Activated CD4-positive, alpha-beta memory T cell treated with anti-CD3 and anti-CD28 coated beads for 36 hours (primary cell): ENCODE results near the gene COL4A2. TPM values are rescaled to one million over a fixed set of nuclear protein-coding genes. Genes with fewer than 3 reads are reported as not detected.

Experiments used
- CTCF ChIA-PET: fragments of 350-600 bp; sonication (Branson Sonifier 250); formaldehyde crosslinking; loops from one replicate; lab custom pipeline; 2021; ENCODE audit warnings: antibody characterized with exemption, inconsistent platforms; lab: Charles Lee
- POLR2A ChIA-PET: fragments of 350-600 bp; sonication (Branson Sonifier 250); formaldehyde crosslinking; loops from one replicate; lab custom pipeline; 2021; ENCODE audit warnings: antibody characterized with exemption; lab: Charles Lee
- DNase-seq: peaks from one replicate; pipeline ENCODE4 v3.0.0-alpha.2; 2020
- H3K27ac Mint-ChIP-seq: one replicate; pipeline ENCODE4 v1.8.0; 2021; ENCODE audit warnings: mixed read lengths
- H3K27me3 Mint-ChIP-seq: one replicate; pipeline ENCODE4 v1.8.0; 2021; ENCODE audit warnings: mixed read lengths
- H3K36me3 Mint-ChIP-seq: one replicate; pipeline ENCODE4 v1.8.0; 2021; ENCODE audit warnings: mixed read lengths
- H3K4me1 Mint-ChIP-seq: one replicate; pipeline ENCODE4 v1.8.0; 2021; ENCODE audit warnings: low read depth, mixed read lengths
- H3K4me3 Mint-ChIP-seq: one replicate; pipeline ENCODE4 v1.8.0; 2021; ENCODE audit warnings: mild to moderate bottlenecking, mixed read lengths
- H3K9me3 Mint-ChIP-seq: one replicate; pipeline ENCODE4 v1.8.0; 2021; ENCODE audit warnings: mixed read lengths
- intact Hi-C: fragments of 100-400 bp; cut with micrococcal nuclease; formaldehyde crosslinking; loops from one replicate; pipeline ENCODE4 v1.15.1; 2023
- total RNA-seq, 2 experiments: library from RNA; stranded (reverse); gene quantifications; one replicate each; pipeline ENCODE4 v1.2.3, GENCODE V29; 2021

Gene COL4A2
- total RNA-seq, 2 experiments from 2014 or later, result not detected

DNA sequence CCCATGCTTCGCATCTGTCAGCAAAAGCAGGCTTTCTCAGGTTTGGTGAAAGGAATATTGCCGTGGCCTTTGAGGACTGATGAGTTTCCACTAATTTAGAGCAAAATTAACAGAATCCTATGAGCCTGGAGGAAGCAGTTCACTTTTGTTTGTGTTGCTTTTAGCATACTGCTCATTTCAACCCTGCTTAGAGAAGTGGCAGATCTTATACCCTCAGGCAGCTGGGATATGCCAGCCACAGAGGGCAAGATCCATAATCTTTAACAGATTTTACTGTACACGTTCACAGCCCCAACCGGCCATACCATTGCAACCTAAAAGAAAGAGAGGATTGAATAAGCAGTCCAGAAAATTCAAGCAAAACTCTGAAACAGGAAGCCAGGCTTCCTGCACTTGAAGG is 60.5 kb downstream of the COL4A2 start:
- Mint-ChIP-seq H3K4me3 (no peak overlapping the region), H3K27me3 (peaks cover 13% of the 10 kb centered on the region)

DNA sequence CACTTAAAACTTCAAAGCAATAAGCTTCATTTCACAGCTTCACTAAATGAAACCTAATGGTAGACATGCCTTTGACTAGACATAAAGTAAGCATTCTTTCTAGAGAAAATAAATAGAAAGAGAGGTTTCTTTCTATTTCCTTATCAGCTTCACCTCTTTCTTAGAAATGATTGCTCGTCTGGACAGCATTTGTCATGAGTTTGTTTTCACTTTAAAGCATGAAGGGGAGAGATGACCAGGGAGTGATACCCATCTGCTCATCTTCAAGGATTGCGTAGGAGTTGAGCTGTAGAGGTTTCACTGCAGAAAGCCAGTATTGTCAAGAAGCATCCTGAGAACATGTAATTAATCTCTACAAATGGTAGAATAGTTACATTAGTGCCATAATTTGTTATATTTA is 61.3 kb downstream of the COL4A2 start:
- intact Hi-C loops, result no loop called here
- Mint-ChIP-seq H3K9me3 (no peaks in the 10 kb centered on the region), H3K36me3 (no peaks in the 10 kb centered on the region), H3K4me1 (no peaks in the 10 kb centered on the region), H3K27me3 (peaks cover 15% of the 10 kb centered on the region), H3K27ac (no peak overlapping the region), H3K4me3 (no peak overlapping the region)
- ChIA-PET CTCF (interaction anchor here (0.6 kb wide), 1 partner anchor 47 kb away, joined by 3 read pairs; no protein-coding TSS in a partner anchor), POLR2A (no interaction called here)
- no peak for DNase-seq

More for the DNA sequence above, 60.5 kb downstream of the COL4A2 start:
- CTCF ChIA-PET, result interaction anchor here (1.2 kb wide), 1 partner anchor 88 kb away, joined by 3 read pairs; no protein-coding TSS in a partner anchor
- no peaks in the 10 kb centered on the region for H3K36me3 Mint-ChIP-seq
- no peaks in the 10 kb centered on the region for H3K9me3 Mint-ChIP-seq
- POLR2A ChIA-PET, result no interaction called here
- intact Hi-C loops, result no loop called here
- no peaks in the 10 kb centered on the region for H3K4me1 Mint-ChIP-seq
- H3K27ac Mint-ChIP-seq, result no peak overlapping the region
- DNase-seq, result no peak

DNA sequence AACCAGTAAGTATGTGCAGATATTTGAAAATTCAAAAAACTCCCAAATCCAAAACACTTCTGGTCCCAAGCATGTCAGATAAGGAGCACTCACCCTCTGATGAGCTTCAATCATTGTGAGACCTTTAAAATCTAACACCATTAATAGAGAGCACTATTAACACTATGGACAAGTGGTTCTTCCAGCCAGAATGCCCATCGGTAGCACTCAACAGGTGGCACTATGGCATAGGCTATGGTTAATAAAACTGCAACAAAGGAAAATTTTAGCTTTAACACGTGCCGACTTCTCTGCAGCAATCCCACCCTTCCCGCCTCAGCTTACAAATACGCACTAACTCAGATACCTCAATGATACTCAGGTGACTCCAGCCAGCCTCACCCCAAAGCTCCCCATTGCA is 62.3 kb downstream of the COL4A2 start:
- ChIA-PET CTCF (interaction anchor here (1.0 kb wide), 1 partner anchor 42 kb away, joined by 3 read pairs; no protein-coding TSS in a partner anchor), POLR2A (no interaction called here)
- intact Hi-C loops, result no loop called here

DNA sequence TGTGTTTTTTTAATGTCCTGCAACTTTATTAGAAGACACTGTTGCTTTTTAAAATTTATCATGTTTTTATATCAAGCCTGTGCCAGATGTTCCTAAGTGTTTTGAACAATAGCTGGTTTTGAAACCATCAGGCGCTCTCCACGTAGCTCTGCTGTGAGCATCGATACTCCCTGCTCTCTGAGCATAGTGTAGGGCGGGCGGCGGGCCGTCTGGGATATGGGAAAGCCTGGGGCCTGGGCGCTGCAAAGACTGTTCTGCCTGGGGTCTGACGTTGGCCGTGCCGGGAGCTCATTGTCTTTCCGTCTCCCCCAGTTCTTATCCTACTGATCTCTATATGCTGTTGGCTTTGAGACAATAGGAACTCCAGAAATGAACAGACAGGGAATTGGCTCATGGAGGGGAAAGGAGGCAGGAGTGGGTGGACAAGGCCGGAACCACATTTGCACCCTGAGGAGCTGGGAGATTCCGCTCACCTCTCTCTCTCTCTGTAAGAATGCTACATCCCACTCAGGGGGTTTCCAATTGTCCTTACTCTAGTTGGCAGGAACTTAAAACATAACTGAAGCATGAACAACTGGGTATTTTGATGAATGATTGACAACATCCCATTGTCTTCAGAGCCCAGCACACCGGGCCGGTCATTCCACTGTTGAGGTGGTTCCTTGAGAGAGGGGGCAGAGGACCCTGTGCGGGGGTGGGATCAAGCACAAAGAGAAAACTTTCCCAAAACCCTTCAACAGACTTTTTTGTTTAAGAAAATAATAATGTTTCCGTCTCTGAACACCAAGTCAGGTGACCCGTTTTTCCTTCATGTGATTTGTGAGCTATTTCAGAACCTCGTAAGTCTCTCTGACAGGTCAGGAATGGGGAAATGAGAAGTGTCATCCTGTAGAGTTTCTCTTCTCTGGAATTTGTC is 64.7 kb downstream of the COL4A2 start:
- intact Hi-C loops, result loop anchor here (10.0 kb wide), 1 partner anchor 827 kb away; no protein-coding TSS in a partner anchor
- H3K27ac Mint-ChIP-seq, result no peak overlapping the region
- H3K36me3 Mint-ChIP-seq, result no peaks in the 10 kb centered on the region
- H3K27me3 Mint-ChIP-seq, result peaks cover 32% of the 10 kb centered on the region
- ChIA-PET CTCF (no interaction called here), POLR2A (no interaction called here)
- DNase-seq, result no peak
- H3K9me3 Mint-ChIP-seq, result no peaks in the 10 kb centered on the region
- H3K4me1 Mint-ChIP-seq, result no peaks in the 10 kb centered on the region
- H3K4me3 Mint-ChIP-seq, result no peak overlapping the region

More for the DNA sequence above, 62.3 kb downstream of the COL4A2 start:
- no peak overlapping the region for H3K4me3 Mint-ChIP-seq
- peaks cover 23% of the 10 kb centered on the region for H3K27me3 Mint-ChIP-seq
- no peak for DNase-seq
- H3K36me3 Mint-ChIP-seq, result no peaks in the 10 kb centered on the region
- H3K9me3 Mint-ChIP-seq, result no peaks in the 10 kb centered on the region
- H3K27ac Mint-ChIP-seq, result no peak overlapping the region
- H3K4me1 Mint-ChIP-seq, result no peaks in the 10 kb centered on the region

DNA sequence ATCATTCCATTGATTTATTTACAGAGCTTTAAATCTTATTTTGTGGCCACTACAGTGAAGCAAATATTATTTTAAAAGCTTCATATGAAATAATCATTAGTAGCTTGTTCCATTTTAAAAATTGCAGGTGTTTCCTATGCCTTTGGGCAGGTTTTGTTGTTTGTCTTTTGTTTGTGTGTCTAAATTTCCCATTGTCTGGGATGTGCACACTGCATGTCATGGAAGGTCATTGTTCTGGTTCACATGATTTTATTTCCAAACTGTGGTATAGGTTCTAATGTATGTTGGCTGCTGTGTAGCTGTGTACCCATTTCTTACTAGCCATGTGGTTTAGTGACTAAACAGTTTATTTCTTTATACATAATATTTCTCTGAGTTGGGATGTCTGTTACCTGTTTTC is 65.6 kb downstream of the COL4A2 start:
- Mint-ChIP-seq H3K4me1 (no peaks in the 10 kb centered on the region), H3K27me3 (peaks cover 32% of the 10 kb centered on the region), H3K27ac (no peak overlapping the region), H3K9me3 (no peaks in the 10 kb centered on the region), H3K36me3 (no peaks in the 10 kb centered on the region), H3K4me3 (no peak overlapping the region)
- intact Hi-C loops, result loop anchor here (10.0 kb wide), 1 partner anchor 828 kb away; no protein-coding TSS in a partner anchor
- no peak for DNase-seq
- POLR2A ChIA-PET, result no interaction called here
- CTCF ChIA-PET, result no interaction called here

DNA sequence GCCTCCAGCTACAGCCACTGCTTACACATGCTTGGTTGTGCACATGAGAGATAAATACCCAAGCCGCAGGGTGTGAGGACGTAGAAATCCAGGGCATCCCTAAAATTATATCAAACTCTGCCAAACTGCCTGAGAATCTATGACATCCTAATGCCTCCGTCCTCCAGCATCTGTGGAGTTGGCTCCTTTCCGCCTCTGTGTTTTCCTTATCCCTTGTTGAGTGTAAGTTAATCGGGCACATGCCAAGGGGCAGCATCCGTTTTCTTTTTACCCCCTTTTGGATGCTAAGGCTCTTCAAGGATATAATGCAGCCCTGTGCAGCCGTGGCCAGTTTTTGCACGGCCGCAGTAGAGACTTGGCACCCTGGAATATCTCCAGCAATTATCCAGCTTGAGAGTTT is 66.5 kb downstream of the COL4A2 start:
- H3K36me3 Mint-ChIP-seq, result no peaks in the 10 kb centered on the region
- H3K9me3 Mint-ChIP-seq, result no peaks in the 10 kb centered on the region
- intact Hi-C loops, result loop anchor here (10.0 kb wide), 1 partner anchor 829 kb away; no protein-coding TSS in a partner anchor
- CTCF ChIA-PET, result no interaction called here
- peaks cover 32% of the 10 kb centered on the region for H3K27me3 Mint-ChIP-seq
- no peak for DNase-seq
- H3K27ac Mint-ChIP-seq, result no peak overlapping the region
- H3K4me1 Mint-ChIP-seq, result no peaks in the 10 kb centered on the region
- POLR2A ChIA-PET, result no interaction called here
- H3K4me3 Mint-ChIP-seq, result no peak overlapping the region

DNA sequence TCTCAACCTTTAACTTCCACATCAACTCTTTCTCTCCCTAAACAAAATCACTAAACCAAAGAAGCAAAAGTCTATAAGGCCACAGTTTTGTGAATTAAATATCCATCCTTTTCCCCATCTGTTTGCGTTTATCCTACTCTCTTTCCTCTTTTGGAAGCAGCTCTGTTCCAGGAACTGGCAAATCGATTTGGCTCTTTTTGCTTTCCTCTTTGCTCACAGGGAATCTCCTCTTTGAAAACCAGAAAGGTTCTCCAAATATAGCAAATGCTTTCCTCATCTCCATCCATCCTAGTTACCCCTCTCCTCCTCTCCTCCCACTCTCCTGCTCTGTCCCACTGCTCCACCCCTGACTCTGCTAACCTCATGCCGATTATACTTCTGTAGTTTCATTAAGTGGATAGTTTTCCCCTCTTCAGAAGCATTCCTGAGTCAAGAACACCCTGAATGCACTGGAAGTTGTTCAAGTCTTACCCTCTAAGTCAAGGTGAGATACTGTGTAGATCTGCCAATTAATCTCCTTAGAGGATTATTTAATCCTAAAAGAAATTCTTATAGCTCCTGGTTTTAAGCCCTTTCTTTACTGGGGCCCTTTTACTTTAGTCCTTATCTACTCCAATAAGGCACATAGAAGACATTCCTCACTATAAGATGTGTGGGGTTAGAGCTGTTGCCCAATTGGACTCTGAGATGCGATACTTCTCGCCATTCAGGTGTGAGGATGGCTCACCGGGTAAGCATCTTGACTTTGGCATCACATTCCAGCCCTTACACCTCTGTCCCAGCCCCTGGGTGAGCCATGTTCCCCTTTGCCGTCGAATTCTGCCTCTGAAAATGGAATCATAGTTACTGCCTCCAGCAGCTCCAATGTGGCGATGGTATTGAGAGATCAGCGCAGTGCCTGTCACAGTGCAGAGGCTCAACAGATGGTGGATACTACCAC is 67.6 kb downstream of the COL4A2 start:
- H3K36me3 Mint-ChIP-seq, result no peaks in the 10 kb centered on the region
- intact Hi-C loops, result loop anchor here (10.0 kb wide), 1 partner anchor 830 kb away; no protein-coding TSS in a partner anchor
- H3K27ac Mint-ChIP-seq, result no peak overlapping the region
- no peaks in the 10 kb centered on the region for H3K9me3 Mint-ChIP-seq
- H3K4me1 Mint-ChIP-seq, result no peaks in the 10 kb centered on the region
- ChIA-PET POLR2A (no interaction called here), CTCF (no interaction called here)
- DNase-seq, result no peak
- no peak overlapping the region for H3K4me3 Mint-ChIP-seq
- peaks cover 36% of the 10 kb centered on the region for H3K27me3 Mint-ChIP-seq

DNA sequence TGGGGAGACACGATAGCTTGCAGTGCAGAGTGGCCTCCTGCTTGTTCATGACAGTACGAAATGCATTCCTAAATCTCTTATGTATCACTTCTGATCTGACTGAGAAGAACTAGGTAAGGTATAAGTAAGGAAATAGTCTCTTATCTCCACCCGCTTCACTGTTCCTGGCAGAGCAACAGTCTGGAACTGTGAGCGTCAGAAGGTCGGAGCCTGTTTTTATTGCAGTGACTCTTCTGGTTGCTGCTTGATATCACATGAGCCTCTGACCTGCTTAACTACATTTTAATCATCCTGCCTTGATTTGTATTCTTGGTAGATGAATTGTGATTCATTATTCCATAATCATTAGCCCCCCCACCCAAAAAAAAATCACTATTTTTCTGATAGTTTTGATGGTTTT is 69.0 kb downstream of the COL4A2 start:
- no peaks in the 10 kb centered on the region for H3K36me3 Mint-ChIP-seq
- no peaks in the 10 kb centered on the region for H3K4me1 Mint-ChIP-seq
- POLR2A ChIA-PET, result no interaction called here

DNA sequence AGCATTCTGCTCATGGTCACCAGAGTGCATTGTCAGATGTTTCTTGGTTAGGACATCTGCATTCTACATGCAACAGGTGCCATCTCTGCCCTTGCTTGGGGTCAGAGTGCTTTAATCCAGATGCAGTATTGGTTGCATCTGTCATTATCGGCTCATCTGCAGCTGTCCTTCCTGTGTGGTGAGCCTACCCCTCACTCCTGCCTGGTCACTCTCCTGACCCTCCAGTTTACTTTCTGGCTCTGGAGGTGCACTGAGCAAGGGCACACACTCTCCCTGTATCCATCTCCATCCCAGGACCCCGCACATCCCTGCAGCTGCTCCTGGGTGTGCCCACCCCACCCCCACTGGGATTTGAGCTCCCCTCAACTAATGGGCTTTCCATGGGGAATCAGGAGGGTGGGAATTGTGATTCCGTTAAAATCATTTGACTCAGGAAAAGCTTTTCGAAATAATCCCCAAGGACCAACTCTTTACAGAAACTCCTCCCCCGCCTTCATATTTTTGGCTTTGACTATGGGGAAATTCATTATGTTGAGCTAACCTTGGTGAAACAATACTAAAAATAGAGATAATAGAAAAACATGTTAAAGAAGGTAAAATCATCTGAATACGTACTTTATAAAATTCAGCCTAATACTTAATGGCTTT is 70.2 kb downstream of the COL4A2 start:
- ChIA-PET POLR2A (no interaction called here), CTCF (no interaction called here)
- Mint-ChIP-seq H3K4me1 (peaks cover 2% of the 10 kb centered on the region), H3K9me3 (peaks cover 9% of the 10 kb centered on the region), H3K4me3 (no peak overlapping the region), H3K36me3 (no peaks in the 10 kb centered on the region), H3K27me3 (peaks cover 32% of the 10 kb centered on the region), H3K27ac (no peak overlapping the region)
- DNase-seq, result no peak
- intact Hi-C loops, result loop anchor here (10.0 kb wide), 1 partner anchor 833 kb away; no protein-coding TSS in a partner anchor

More for the DNA sequence above, 69.0 kb downstream of the COL4A2 start:
- CTCF ChIA-PET, result no interaction called here
- DNase-seq, result no peak
- H3K27ac Mint-ChIP-seq, result no peak overlapping the region
- H3K9me3 Mint-ChIP-seq, result peaks cover 8% of the 10 kb centered on the region
- H3K27me3 Mint-ChIP-seq, result peaks cover 30% of the 10 kb centered on the region
- intact Hi-C loops, result loop anchor here (10.0 kb wide), 1 partner anchor 831 kb away; no protein-coding TSS in a partner anchor
- H3K4me3 Mint-ChIP-seq, result no peak overlapping the region

DNA sequence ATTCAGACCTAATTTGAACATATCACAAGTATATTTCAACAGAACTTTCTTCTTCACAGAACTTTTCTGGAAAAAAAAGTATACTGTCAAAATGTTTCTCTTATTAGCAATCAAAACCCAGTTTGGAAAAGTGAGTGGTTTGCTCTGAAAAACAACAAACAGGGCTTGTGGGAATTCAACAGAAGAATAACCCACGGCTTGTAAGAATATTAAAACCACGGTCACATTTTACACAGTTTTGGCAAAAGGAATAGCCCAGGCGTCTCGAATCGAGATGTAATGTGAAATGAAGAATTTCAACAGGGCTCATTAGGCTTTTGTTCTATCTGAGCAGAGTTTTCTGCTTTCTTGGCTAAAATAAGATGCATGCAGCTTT is 70.7 kb downstream of the COL4A2 start:
- no peak overlapping the region for H3K27ac Mint-ChIP-seq
- H3K4me3 Mint-ChIP-seq, result no peak overlapping the region
- H3K27me3 Mint-ChIP-seq, result peaks cover 30% of the 10 kb centered on the region
- POLR2A ChIA-PET, result no interaction called here
- no peak for DNase-seq
- H3K9me3 Mint-ChIP-seq, result peaks cover 9% of the 10 kb centered on the region
- peaks cover 2% of the 10 kb centered on the region for H3K4me1 Mint-ChIP-seq
- no peaks in the 10 kb centered on the region for H3K36me3 Mint-ChIP-seq
- CTCF ChIA-PET, result no interaction called here
- intact Hi-C loops, result loop anchor here (10.0 kb wide), 1 partner anchor 833 kb away; no protein-coding TSS in a partner anchor

DNA sequence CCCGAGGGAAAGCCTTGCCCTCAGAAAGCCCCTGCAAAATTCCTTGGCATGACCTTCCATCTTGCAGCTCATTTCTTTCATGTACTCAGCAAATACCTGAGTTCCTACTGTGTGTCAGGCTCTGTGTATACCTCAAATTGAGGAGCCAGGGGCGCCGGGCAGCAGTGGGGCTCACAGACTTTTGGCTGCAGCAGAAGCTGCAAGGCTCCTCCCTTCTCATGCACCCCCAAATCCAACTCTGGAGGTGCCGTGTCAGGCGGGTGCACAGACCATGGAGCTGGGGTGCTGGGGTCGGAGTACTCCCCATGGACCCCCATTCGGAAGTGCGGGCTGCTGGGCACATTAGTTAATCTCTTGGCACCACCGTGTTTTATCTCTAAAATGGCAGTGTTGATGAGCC is 72.3 kb downstream of the COL4A2 start:
- ChIA-PET POLR2A (no interaction called here), CTCF (no interaction called here)
- peaks cover 2% of the 10 kb centered on the region for H3K4me1 Mint-ChIP-seq
- intact Hi-C loops, result loop anchor here (10.0 kb wide), 1 partner anchor 835 kb away; no protein-coding TSS in a partner anchor
- H3K9me3 Mint-ChIP-seq, result peaks cover 9% of the 10 kb centered on the region
- no peak overlapping the region for H3K27ac Mint-ChIP-seq
- no peak for DNase-seq
- H3K27me3 Mint-ChIP-seq, result peaks cover 19% of the 10 kb centered on the region
- H3K4me3 Mint-ChIP-seq, result no peak overlapping the region
- H3K36me3 Mint-ChIP-seq, result no peaks in the 10 kb centered on the region
